GM12873 (cell line): ENCODE data around the gene GNB2.

Experiments
- CTCF ChIP-seq: IDR thresholded peaks from 2 replicates; pipeline ENCODE4 v1.5.1; 2012; ENCODE audit warnings: low read depth, mild to moderate bottlenecking, moderate library complexity, low read length, control low read depth; ENCODE audit not compliant: insufficient read depth; ENCODE audit errors: missing control alignments

GNB2 gene

DNA sequence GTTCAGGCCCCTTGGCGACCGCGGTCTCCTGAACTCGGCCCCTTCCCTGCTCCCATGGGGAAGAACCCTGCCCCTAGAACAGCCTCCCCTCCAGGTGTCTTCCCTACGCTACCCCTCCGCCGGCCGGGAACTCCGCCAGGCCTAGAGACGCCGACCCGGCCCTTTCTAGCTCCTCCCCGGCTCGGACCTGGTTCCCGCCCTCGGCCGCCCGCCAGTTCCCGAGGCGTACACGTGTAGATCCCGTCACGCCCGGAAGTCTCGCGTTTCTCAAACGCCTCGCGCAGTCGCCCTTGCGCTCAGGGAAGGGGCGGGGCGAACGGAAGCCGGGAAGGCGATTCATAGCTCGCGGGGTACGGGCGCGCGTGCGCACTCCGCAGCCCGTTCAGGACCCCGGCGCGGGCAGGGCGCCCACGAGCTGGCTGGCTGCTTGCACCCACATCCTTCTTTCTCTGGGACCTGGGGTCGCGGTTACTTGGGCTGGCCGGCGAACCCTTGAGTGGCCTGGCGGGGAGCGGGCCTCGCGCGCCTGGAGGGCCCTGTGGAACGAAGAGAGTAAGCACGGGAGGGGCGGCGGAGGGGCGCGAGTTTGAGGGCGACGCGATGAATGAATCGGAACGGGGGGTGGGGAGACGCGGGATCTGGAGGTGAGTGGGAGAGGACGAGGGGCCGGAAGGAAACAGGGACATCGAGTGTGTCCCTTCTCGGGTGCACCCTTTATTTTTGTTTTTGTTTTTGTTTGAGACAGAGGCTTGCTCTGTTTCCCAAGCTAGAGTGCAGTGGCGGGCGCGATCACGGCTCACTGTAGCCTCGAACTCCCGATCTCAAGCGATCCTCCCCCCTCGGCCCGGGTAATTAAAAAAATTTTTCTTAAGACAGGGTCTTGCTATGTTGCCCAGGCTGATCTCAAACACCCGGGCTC is 32.5 kb downstream of the GNB2 start, which contains the start of gene POP7:
Gene POP7 (plus strand): TSS at position 369 of the 919 bp plus-strand sequence. CDS start 710 bp downstream, outside the sequence.
- TF ChIP-seq CTCF = no peak

- TF ChIP-seq CTCF = no peak
Measured at GRCh38 chr7:100706672-100707311, 33.3 kb downstream of the GNB2 start.

GRCh38 chr7:100708395-100708794 is 34.9 kb downstream of the GNB2 start:
- no peak for TF ChIP-seq CTCF

DNA sequence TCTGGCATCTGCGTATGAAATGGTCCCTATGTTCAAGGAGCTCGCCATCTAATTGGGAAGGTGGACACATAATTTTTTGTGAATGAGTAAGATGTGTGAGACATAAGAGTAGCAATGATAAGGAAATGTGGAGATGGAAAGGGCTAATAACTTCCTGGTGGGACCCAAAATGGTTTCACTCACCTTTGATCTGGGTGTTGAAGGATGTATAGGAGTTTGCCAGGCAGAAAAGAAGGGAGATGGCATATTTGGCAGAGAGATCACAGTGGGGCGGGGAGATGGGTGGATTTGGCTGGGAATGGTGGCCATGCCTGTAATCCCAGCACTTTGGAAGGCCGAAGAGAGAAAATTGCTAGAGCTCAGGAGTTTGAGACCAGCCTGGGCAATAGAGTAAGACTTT is 36.9 kb downstream of the GNB2 start:
- no peak for TF ChIP-seq CTCF

DNA sequence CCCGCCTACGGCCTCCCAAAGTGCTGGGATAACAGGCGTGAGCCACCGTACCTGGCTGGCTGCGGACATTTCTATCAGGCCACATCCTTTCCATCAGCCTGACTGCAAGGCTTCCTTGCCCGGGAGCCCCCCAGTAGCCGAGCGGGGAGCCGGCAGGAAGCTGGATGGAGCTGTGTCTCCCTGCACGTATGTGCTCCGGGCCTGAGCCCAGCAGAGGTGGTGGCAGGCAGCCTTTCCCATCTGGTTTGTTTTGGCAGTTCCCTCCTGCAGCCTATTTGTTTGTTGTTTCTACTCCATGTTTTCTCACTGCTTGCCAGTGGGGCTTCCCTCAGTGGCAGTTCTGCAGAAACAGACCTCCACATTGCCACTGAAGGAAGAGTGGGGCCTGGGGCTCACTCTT is 37.8 kb downstream of the GNB2 start:
- TF ChIP-seq CTCF = no peak

DNA sequence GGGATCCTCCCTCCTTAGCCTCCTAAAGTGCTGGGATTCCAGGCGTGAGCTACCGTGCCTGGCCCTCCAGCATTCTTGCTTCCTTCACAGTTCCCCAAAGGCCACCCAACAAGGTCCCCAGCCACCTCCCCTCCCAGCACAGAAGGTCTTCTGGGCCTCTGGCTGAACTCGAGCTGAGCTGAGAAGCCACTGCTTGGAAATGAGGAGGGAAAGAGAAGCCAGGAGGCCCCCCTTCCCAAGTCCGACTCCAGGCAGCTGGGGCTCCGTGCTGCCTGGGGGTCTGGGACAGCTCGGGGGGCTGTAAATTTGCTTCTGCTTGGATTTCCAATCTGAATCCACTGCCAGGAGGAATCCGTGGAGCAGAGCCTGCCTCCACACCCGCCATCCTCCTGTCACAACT is 41.2 kb downstream of the GNB2 start:
- TF ChIP-seq CTCF = no peak

DNA sequence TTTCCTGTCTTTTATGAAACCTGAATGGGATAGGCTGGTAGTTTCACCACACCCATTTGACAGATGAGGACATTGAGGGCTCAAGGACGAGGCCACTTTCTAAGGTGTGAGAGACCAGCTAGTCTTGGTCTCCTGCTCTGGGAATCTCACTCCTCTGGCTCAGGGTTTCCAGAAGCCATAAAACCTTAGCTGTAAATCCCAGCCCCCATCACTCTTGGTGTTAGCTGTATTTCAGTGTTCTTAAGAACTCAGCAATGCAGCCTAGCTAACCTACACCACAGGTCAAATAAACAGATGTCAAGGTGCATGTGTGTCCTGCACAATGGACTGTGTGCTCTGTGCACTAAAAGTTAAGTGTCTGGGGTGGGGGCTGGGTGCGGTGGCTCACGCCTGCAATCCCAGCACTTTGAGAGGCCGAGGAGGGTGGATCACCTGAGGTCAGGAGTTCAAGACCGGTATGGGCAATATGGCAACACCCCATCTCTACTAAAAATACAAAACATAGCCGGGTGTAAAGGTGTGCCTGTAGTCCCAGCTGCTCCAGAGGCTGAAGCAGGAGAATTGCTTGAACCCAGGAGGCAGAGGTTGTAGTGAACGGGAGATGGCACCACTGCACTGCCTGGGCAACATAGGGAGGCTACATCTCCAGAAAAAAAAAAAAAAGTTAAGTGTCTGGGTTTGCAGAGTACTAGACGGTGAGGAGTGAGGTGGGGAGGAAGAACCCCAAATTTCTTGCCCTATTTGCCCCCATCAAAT is 46.2 kb downstream of the GNB2 start:
- TF ChIP-seq CTCF = no peak
